IMR-90 (cell line): ENCODE results near the gene MERTK.

ENCODE experiments used
- CTCF ChIP-seq: conservative IDR thresholded peaks from 2 replicates; pipeline ENCODE4 v1.5.1; 2012; ENCODE audit warnings: mild to moderate bottlenecking, low read depth, low read length, improper control_type of control experiment
- ELK1 ChIP-seq: fragments of 150-350 bp; IDR thresholded peaks from 2 replicates; pipeline ENCODE4 v1.6.1; 2016; ENCODE audit warnings: low read depth, mild to moderate bottlenecking, low read length, moderate library complexity, borderline replicate concordance
- MAFK ChIP-seq: IDR thresholded peaks from 2 replicates; pipeline ENCODE4 v1.6.1; 2012; ENCODE audit warnings: low read depth, low read length, improper control_type of control experiment
- MAZ ChIP-seq: IDR thresholded peaks from 2 replicates; pipeline ENCODE4 v1.6.1; 2012; ENCODE audit warnings: low read depth, mild to moderate bottlenecking, low read length, improper control_type of control experiment, moderate library complexity, borderline replicate concordance
- POLR2A ChIP-seq: IDR thresholded peaks from 2 replicates; pipeline ENCODE4 v1.6.1; 2012; ENCODE audit warnings: mild to moderate bottlenecking, low read depth, low read length
- RAD21 ChIP-seq: IDR thresholded peaks from 2 replicates; pipeline ENCODE4 v1.6.1; 2012; ENCODE audit warnings: low read length, improper control_type of control experiment
- RFX5 ChIP-seq: IDR thresholded peaks from 2 replicates; pipeline ENCODE4 v1.8.0; 2012; ENCODE audit warnings: low read depth, mild to moderate bottlenecking, low read length, moderate library complexity
- SMC3 ChIP-seq: fragments of 150-350 bp; IDR thresholded peaks from 2 replicates; pipeline ENCODE4 v1.6.1; 2016; ENCODE audit warnings: low read depth, mild to moderate bottlenecking, antibody characterized with exemption, low read length, moderate library complexity

- TF ChIP-seq MAZ (peak; percentile 85; the same call in 1 of the 2 replicates), RFX5 (no peak), MAFK (no peak), POLR2A (peak; percentile 79; the same call in 1 of the 2 replicates), CTCF (no peak), ELK1 (no peak), SMC3 (no peak), RAD21 (no peak)
Observed at GRCh38 chr2:111883661-111884591, 14.5 kb upstream of the MERTK start, which contains the start of gene ANAPC1.
